Keratinocyte (primary cell): ENCODE results near the gene METTL26. TPM values are rescaled to one million over a fixed set of nuclear protein-coding genes. Genes with fewer than 3 reads are reported as not detected.

ENCODE experiments used
- DNase-seq: peaks from one replicate; pipeline ENCODE4 v3.0.0-alpha.2; 2011; ENCODE audit warnings: low read depth, missing footprints, low spot score
- FAIRE-seq: peaks from 2 replicates; lab custom pipeline; 2011; peaks lifted over from hg19 to GRCh38; lab: Jason Lieb, UNC
- H2AFZ ChIP-seq: 2 replicates; pipeline ENCODE4 v1.6.0; 2012; ENCODE audit warnings: low read length, control low read depth, inconsistent platforms; ENCODE audit not compliant: control insufficient read depth
- H3K27ac ChIP-seq: 2 replicates; pipeline ENCODE4 v1.5.1; 2011; ENCODE audit warnings: low read length; ENCODE audit not compliant: control insufficient read depth, insufficient read depth
- H3K27me3 ChIP-seq: 3 replicates; pipeline ENCODE4 v1.6.0; 2011; ENCODE audit warnings: low read length; ENCODE audit not compliant: control insufficient read depth, insufficient read depth; ENCODE audit errors: extremely low read depth
- H3K36me3 ChIP-seq, 2 experiments: 2 replicates in 1 of 2; 3 replicates in 1 of 2; pipeline ENCODE4 v1.5.1; 2011; ENCODE audit warnings: low read length in 2 of 2, mild to moderate bottlenecking in 1 of 2; ENCODE audit not compliant: control insufficient read depth in 2 of 2, insufficient read depth in 2 of 2; ENCODE audit errors: extremely low read depth in 1 of 2
- H3K4me1 ChIP-seq: 3 replicates; pipeline ENCODE4 v1.5.1; 2011; ENCODE audit warnings: low read length; ENCODE audit not compliant: control insufficient read depth, insufficient read depth; ENCODE audit errors: extremely low read depth
- H3K4me2 ChIP-seq: 3 replicates; pipeline ENCODE4 v1.6.0; 2011; ENCODE audit warnings: low read depth, low read length; ENCODE audit not compliant: control insufficient read depth, insufficient read depth; ENCODE audit errors: extremely low read depth
- H3K4me3 ChIP-seq, 3 experiments: fragments of 200-600 bp in 1 of 3; sonication (generic) in 1 of 3; 2 replicates in 2 of 3; 3 replicates in 1 of 3; pipeline ENCODE4 v1.5.1; 2011 to 2016; ENCODE audit warnings: low read length in 3 of 3, mild to moderate bottlenecking in 3 of 3, control low read depth in 2 of 3, inconsistent platforms in 1 of 3, low read depth in 1 of 3, mixed read lengths in 1 of 3, mixed run types in 1 of 3, moderate library complexity in 1 of 3; ENCODE audit not compliant: control insufficient read depth in 2 of 3, insufficient read depth in 2 of 3; ENCODE audit errors: extremely low read depth in 1 of 3
- H3K79me2 ChIP-seq: 2 replicates; pipeline ENCODE4 v1.6.0; 2012; ENCODE audit warnings: low read length; ENCODE audit not compliant: control insufficient read depth, insufficient read depth
- H3K9ac ChIP-seq: 3 replicates; pipeline ENCODE4 v1.6.0; 2011; ENCODE audit warnings: low read length; ENCODE audit not compliant: control insufficient read depth, insufficient read depth; ENCODE audit errors: extremely low read depth
- H3K9me1 ChIP-seq: 3 replicates; pipeline ENCODE4 v1.6.0; 2011; ENCODE audit warnings: low read length; ENCODE audit not compliant: control insufficient read depth, insufficient read depth; ENCODE audit errors: extremely low read depth
- H3K9me3 ChIP-seq: 2 replicates; pipeline ENCODE4 v1.5.1; 2012; ENCODE audit warnings: low read depth, low read length; ENCODE audit not compliant: control insufficient read depth
- H4K20me1 ChIP-seq: 3 replicates; pipeline ENCODE4 v1.6.0; 2011; ENCODE audit warnings: low read length; ENCODE audit not compliant: control insufficient read depth, insufficient read depth; ENCODE audit errors: extremely low read depth
- EZH2 ChIP-seq: IDR thresholded peaks from one replicate; pipeline ENCODE4 v1.6.1; 2012; ENCODE audit warnings: inconsistent platforms, mild to moderate bottlenecking, low read length, moderate library complexity
- dilution Hi-C: fragments of 300-500 bp; cut with MboI; formaldehyde crosslinking; loops from one replicate; pipeline ENCODE4 v1.7.0; 2020; ENCODE audit warnings: low sequenced_read_pairs; ENCODE audit not compliant: extremely low pct_ligation_motif_present
- polyA plus RNA-seq, 5 experiments: library from polyadenylated mRNA; depleted of rRNA in 3 of 5; stranded (reverse) in 3 of 5; stranded (forward) in 1 of 5; unstranded in 1 of 5; fragments of >200 nt; gene quantifications; 1 replicate in 1 of 5; 2 replicates in 3 of 5; 3 replicates in 1 of 5; pipeline versions ENCODE4 v1.2.1 to v1.2.3, GENCODE V29; 2011 to 2012; ENCODE audit warnings: missing spikeins in 2 of 5, low read depth in 1 of 5, low replicate concordance in 1 of 5
- TF ChIP-seq, protein P1 (sequence below), 3 experiments: IDR thresholded peaks in 1 of 3; conservative IDR thresholded peaks in 1 of 3; optimal IDR thresholded peaks in 1 of 3; 2 replicates in 2 of 3; 3 replicates in 1 of 3; pipeline versions ENCODE3 to v1.5.1; 2011; ENCODE audit warnings: low read length in 3 of 3, mild to moderate bottlenecking in 3 of 3, moderate library complexity in 2 of 3, control low read depth in 1 of 3, inconsistent platforms in 1 of 3; ENCODE audit not compliant: insufficient read depth in 2 of 3; ENCODE audit errors: extremely low read depth in 1 of 3

Gene METTL26
- polyA plus RNA-seq, 1 donor (not counting 4 experiments of a cell fraction or from before 2014, with no cell fraction given): 46.9 TPM

DNA sequence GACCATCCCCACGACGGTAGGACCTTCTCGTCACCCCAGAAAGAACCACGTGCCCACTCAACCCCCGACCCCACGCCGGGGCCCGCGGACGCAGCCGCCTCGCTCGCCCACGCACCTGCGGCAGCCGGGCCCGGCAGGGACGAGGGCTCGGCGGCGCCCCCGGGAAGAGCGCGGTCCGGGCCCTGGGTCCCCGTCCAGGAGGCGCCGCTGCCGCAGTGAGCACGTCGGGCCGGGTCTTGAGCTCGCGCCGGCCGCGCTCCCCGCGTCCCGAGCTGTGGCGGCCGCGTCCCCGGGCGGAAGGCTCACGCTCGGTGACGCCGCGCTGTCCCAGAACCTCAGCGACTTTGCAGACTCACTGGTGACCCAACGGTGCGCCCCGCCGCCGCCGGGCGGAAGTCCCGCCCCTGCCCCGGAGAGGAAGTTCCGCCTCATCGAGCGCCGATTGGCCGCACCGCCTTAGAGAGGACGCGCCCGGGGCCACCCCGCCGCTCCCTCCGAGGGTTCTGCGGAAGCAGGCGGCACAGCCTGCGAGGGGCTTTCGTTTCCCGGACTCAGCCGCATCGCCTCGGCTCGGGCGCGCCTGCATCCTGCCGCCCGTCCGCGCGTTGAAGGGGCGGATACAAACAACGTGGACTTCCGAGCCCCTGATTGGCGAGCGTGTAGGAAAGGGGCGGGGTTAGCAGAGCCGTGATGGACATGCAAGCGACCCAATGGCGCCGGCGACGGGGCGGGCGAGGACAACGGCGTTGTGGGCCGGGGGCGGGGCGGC is 47.0 kb downstream of the METTL26 start:
- Histone ChIP-seq H3K4me1 (peaks cover 48% of the 10 kb centered on the region), H3K36me3 (no peaks in the 10 kb centered on the region), H2AFZ (peak overlapping the region; percentile 94), H3K27ac (peak overlapping the region; percentile 89), H3K27me3 (peaks cover 3% of the 10 kb centered on the region), H3K9me1 (peaks cover 12% of the 10 kb centered on the region), H3K9me3 (no peaks in the 10 kb centered on the region), H3K4me2 (peak overlapping the region; percentile 94), H3K4me3 (peak overlapping the region; percentile 80 to 90 (median 88)), H3K9ac (peak overlapping the region; percentile 89), H4K20me1 (peaks cover 25% of the 10 kb centered on the region), H3K79me2 (peaks cover 21% of the 10 kb centered on the region)
- TF ChIP-seq EZH2: no peak
- TF ChIP-seq, protein P1, sequence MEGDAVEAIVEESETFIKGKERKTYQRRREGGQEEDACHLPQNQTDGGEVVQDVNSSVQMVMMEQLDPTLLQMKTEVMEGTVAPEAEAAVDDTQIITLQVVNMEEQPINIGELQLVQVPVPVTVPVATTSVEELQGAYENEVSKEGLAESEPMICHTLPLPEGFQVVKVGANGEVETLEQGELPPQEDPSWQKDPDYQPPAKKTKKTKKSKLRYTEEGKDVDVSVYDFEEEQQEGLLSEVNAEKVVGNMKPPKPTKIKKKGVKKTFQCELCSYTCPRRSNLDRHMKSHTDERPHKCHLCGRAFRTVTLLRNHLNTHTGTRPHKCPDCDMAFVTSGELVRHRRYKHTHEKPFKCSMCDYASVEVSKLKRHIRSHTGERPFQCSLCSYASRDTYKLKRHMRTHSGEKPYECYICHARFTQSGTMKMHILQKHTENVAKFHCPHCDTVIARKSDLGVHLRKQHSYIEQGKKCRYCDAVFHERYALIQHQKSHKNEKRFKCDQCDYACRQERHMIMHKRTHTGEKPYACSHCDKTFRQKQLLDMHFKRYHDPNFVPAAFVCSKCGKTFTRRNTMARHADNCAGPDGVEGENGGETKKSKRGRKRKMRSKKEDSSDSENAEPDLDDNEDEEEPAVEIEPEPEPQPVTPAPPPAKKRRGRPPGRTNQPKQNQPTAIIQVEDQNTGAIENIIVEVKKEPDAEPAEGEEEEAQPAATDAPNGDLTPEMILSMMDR (optimal IDR thresholded peaks at IDR 0.05 in 1 of 3, IDR thresholded peaks at IDR 0.05 in 1 of 3, conservative IDR thresholded peaks at IDR 0.05 in 1 of 3; ENCODE audit: extremely low read depth in 1 of 3, insufficient read depth in 2 of 3, low read length in 3 of 3): no peak
- dilution Hi-C loops: no loop called here
- FAIRE-seq (no peak), DNase-seq (peak; percentile 75)

DNA sequence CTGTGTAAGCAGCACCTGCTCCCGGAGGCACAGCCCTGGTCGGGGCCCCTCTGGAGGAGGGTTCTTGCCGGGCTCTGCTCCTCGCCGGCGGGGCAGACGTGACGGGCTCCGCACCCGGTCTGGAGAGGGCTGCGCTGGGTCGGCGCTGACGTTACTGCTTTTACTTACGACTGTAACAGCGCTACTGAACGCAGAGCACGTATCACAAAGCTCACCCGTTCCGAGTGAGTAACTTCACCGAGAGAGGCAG is 47.5 kb downstream of the METTL26 start:
- no peak for TF ChIP-seq EZH2
- TF ChIP-seq, protein P1 (optimal IDR thresholded peaks at IDR 0.05 in 1 of 3, IDR thresholded peaks at IDR 0.05 in 1 of 3, conservative IDR thresholded peaks at IDR 0.05 in 1 of 3; ENCODE audit: extremely low read depth in 1 of 3, insufficient read depth in 2 of 3, low read length in 3 of 3): no peak
- Histone ChIP-seq H3K36me3 (no peaks in the 10 kb centered on the region), H3K27me3 (peaks cover 3% of the 10 kb centered on the region), H3K4me3 (peak overlapping the region; percentile 80 to 90 (median 88)), H3K4me1 (peaks cover 43% of the 10 kb centered on the region), H3K9me1 (peaks cover 12% of the 10 kb centered on the region), H3K9ac (peak overlapping the region; percentile 89), H3K27ac (peak overlapping the region; percentile 89), H3K79me2 (peaks cover 21% of the 10 kb centered on the region), H2AFZ (peak overlapping the region; percentile 4), H3K9me3 (no peaks in the 10 kb centered on the region), H3K4me2 (peak overlapping the region; percentile 94), H4K20me1 (peaks cover 20% of the 10 kb centered on the region)
- dilution Hi-C loops: no loop called here
- FAIRE-seq: no peak
- no peak for DNase-seq
